Lung (tissue), 12 donors: ENCODE results near the gene GYG2. TPM values are rescaled to one million over a fixed set of nuclear protein-coding genes. Genes with fewer than 3 reads are reported as not detected.
A peak's percentile ranks its signal among the peaks of the same experiment; 100 is the strongest.

Experiments
- ATAC-seq: fragments of 200-7000 bp; cut with Tn5 transposase; one replicate; pipeline ENCODE4 v1.9.1; 2020; ENCODE audit warnings: moderate number of reproducible peaks; ENCODE audit not compliant: insufficient read depth, low FRiP score
- DNase-seq, 3 donors: peaks; one replicate each; pipeline ENCODE4 v3.0.0-alpha.2; 2013 to 2017
- H3K27ac ChIP-seq, 2 donors: one replicate each; pipeline ENCODE4 v1.5.1; 2013; ENCODE audit warnings: mild to moderate bottlenecking in 2 of 2, moderate library complexity in 2 of 2, control low read depth in 1 of 2, inconsistent platforms in 1 of 2, low read depth in 1 of 2, low read length in 1 of 2
- H3K27me3 ChIP-seq, 3 donors: one replicate each; pipeline ENCODE4 v1.5.1; 2013; ENCODE audit warnings: low read length in 2 of 3; ENCODE audit not compliant: control insufficient read depth in 3 of 3, insufficient read depth in 3 of 3
- H3K36me3 ChIP-seq, 4 donors: one replicate each; pipeline ENCODE4 v1.5.1; 2013; ENCODE audit warnings: low read length in 4 of 4, mild to moderate bottlenecking in 1 of 4, moderate library complexity in 1 of 4; ENCODE audit not compliant: control insufficient read depth in 4 of 4, insufficient read depth in 4 of 4
- H3K4me1 ChIP-seq, 5 donors: one replicate each; pipeline ENCODE4 v1.5.1; 2013; ENCODE audit warnings: low read length in 5 of 5, mild to moderate bottlenecking in 2 of 5, moderate library complexity in 1 of 5; ENCODE audit not compliant: control insufficient read depth in 5 of 5, insufficient read depth in 5 of 5
- H3K4me3 ChIP-seq: one replicate; pipeline ENCODE4 v1.5.1; 2013; ENCODE audit warnings: mild to moderate bottlenecking, control low read depth, moderate library complexity
- H3K9ac ChIP-seq, 2 donors: one replicate each; pipeline ENCODE4 v1.5.1; 2013; ENCODE audit warnings: low read length in 2 of 2, control low read depth in 1 of 2; ENCODE audit not compliant: insufficient read depth in 1 of 2
- H3K9me3 ChIP-seq, 4 donors: one replicate each; pipeline ENCODE4 v1.5.1; 2013; ENCODE audit warnings: low read length in 3 of 4, mild to moderate bottlenecking in 1 of 4, moderate library complexity in 1 of 4; ENCODE audit not compliant: control insufficient read depth in 4 of 4, insufficient read depth in 3 of 4
- WGBS, 2 donors: extraction: QIAGEN DNeasy Blood & Tissue Kit; methylation state at CpG; one replicate each; pipeline ENCODE4 v1.1.7; 2013; 5-methylcytosine and 5-hydroxymethylcytosine counted together
- polyA plus RNA-seq, 2 donors: library from polyadenylated mRNA; stranded (reverse); fragments of 200-250 nt; gene quantifications; one replicate each; pipeline ENCODE4 v1.2.1, GENCODE V29; 2013
- total RNA-seq, 2 donors: library from RNA; depleted of rRNA in 1 of 2; stranded (reverse); fragments of >200 nt in 1 of 2; gene quantifications; one replicate each; pipeline ENCODE4 v1.2.1, GENCODE V29; 2014 to 2021
- TF ChIP-seq, protein P1 (sequence below): IDR thresholded peaks from 2 replicates; pipeline ENCODE4 v1.5.1; 2012; ENCODE audit warnings: mild to moderate bottlenecking; ENCODE audit errors: control extremely low read depth, extremely low read depth
- donor health status: control.
- donor health status: control.
- donor health status: Bipolar disorder and iron deficiency.
- donor health status: healthy.
- donor health status: DM: yes; HTN: yes; CAD: no.

Gene GYG2
- total and polyA plus RNA-seq, 4 donors, result 0.59 to 5.4 (median 2.7) TPM

DNA sequence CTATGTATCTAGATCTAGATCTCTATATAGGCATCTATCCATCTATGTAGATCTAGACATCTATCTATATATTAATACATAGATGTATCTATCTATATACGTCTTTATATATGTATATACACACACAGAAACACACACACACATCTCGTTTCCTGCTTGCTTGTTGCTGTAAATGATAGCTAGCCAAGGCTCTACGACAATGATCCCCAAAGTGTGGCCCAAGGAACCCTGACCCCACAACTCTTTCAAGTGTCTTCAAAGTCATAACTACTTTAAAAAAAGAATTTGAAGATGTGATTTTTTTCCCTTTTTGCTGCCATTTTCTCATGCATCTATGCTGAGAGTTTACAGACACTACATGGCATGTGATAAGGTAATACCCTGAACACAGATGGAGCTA is 28.8 kb downstream of the GYG2 start:
- Histone ChIP-seq H3K9me3 (no peaks in the 10 kb centered on the region), H3K36me3 (no peaks in the 10 kb centered on the region), H3K4me3 (no peak overlapping the region), H3K27me3 (peaks cover 0 to 5% (median 0%) of the 10 kb centered on the region in 3 donors), H3K9ac (no peak overlapping the region), H3K27ac (no peak overlapping the region), H3K4me1 (no peaks in the 10 kb centered on the region)
- ATAC-seq (no peak), DNase-seq (peak in 2 of 3 donors; percentile 12 to 16)
- 87 to 98% methylated on average over 3 of the region's 3 CpGs for WGBS, 2 donors
- TF ChIP-seq, protein P1, sequence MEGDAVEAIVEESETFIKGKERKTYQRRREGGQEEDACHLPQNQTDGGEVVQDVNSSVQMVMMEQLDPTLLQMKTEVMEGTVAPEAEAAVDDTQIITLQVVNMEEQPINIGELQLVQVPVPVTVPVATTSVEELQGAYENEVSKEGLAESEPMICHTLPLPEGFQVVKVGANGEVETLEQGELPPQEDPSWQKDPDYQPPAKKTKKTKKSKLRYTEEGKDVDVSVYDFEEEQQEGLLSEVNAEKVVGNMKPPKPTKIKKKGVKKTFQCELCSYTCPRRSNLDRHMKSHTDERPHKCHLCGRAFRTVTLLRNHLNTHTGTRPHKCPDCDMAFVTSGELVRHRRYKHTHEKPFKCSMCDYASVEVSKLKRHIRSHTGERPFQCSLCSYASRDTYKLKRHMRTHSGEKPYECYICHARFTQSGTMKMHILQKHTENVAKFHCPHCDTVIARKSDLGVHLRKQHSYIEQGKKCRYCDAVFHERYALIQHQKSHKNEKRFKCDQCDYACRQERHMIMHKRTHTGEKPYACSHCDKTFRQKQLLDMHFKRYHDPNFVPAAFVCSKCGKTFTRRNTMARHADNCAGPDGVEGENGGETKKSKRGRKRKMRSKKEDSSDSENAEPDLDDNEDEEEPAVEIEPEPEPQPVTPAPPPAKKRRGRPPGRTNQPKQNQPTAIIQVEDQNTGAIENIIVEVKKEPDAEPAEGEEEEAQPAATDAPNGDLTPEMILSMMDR, result no peak

DNA sequence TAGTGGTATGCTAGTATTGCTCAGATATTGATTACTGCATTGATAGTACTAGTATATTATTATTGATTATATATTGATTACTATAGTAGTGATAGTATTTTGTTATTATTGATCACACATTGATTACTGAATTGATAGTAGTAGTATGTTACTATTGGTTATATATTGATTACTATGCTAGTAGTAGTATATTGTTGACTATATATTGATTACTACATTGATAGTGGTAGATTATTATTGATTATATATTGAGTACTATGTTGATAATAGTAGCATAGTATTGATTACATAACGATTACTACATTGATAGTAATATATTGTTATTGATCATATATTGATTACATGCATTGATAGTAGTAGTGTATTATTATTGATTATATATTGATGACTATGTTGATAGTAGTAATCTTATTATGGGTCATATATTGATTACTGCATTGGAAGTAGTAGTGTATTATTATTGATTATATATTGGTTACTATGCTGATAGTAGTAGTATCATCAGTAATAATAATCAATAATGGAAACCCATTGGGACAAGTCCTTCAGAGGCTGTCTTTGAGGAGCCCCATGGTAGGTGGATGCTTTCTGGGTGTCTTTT is 30.6 kb downstream of the GYG2 start:
- no peak for DNase-seq
- H3K27me3 ChIP-seq, result peaks cover 0 to 5% (median 0%) of the 10 kb centered on the region in 3 donors
- H3K4me3 ChIP-seq, result no peak overlapping the region
- no peak for ATAC-seq
- H3K9me3 ChIP-seq, result no peaks in the 10 kb centered on the region
- 85 to 96% methylated on average over 1 of the region's 1 CpG for WGBS, 2 donors
- no peaks in the 10 kb centered on the region for H3K36me3 ChIP-seq
- TF ChIP-seq, protein P1, result no peak
- H3K4me1 ChIP-seq, result no peaks in the 10 kb centered on the region
- no peak overlapping the region for H3K27ac ChIP-seq
- H3K9ac ChIP-seq, result no peak overlapping the region

DNA sequence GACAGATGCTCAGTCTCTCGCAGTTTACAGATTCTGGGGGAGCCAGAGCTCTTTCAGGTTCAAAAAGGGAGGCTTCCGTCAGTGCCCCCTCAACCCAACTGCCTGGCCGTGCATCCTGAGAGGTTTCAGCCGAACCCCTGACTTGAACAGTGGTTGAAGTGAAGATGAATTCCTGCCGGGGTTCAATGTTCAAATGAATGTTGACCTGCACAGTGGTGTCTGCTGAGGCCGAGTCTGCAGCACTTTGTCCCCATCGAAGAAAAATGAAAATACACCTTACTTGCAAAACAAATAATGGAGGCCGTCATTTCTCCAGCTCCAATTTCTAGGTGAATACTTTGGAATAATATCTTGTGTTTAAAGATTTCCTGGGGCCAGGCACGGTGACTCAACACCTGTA is 33.7 kb downstream of the GYG2 start:
- ATAC-seq, result no peak
- Histone ChIP-seq H3K9ac (no peak overlapping the region), H3K9me3 (no peaks in the 10 kb centered on the region), H3K4me1 (no peaks in the 10 kb centered on the region), H3K27me3 (peaks cover 0 to 5% (median 0%) of the 10 kb centered on the region in 3 donors), H3K36me3 (peaks cover 0 to 3% (median 0%) of the 10 kb centered on the region in 4 donors), H3K27ac (no peak overlapping the region), H3K4me3 (no peak overlapping the region)
- TF ChIP-seq, protein P1, result no peak
- no peak for DNase-seq
- 75 to 84% methylated on average over 9 of the region's 9 CpGs for WGBS, 2 donors

DNA sequence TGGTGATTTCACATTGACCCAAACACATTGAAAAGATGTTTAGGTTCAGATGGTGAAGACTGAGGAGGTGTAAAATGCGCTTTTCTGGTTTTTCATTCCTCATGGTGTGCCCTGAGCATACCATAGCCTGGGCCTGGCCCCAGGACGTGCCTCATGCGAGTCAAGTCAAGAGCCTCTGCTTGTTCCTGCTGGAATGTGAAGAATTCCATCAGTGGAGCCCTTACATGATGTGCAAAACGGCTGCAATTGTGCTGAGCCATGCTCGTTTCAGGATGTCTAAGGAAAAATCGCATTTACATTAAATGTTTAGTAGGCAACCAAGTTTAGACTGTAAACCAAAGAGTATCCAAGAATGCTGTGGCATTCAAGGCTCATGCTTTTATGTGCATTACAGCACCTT is 34.9 kb downstream of the GYG2 start:
- Histone ChIP-seq H3K27me3 (peaks cover 0 to 5% (median 0%) of the 10 kb centered on the region in 3 donors), H3K9ac (no peak overlapping the region), H3K36me3 (peaks cover 0 to 3% (median 0%) of the 10 kb centered on the region in 4 donors), H3K27ac (no peak overlapping the region), H3K9me3 (no peaks in the 10 kb centered on the region), H3K4me3 (no peak overlapping the region), H3K4me1 (no peaks in the 10 kb centered on the region)
- ATAC-seq, result no peak
- 59 to 80% methylated on average over 6 of the region's 6 CpGs for WGBS, 2 donors
- TF ChIP-seq, protein P1, result no peak
- DNase-seq, result peak in 1 of 3 donors; percentile 17
